ACC112 (cell line): ENCODE results near the gene AQP2.
"Not testable (repeated sequence)": the region's sequence is repeated elsewhere in the genome, so short reads cannot be mapped to it uniquely, and the experiment has no call there.

Experiments used
- H2AFZ ChIP-seq: fragments of 200-600 bp; sonication (generic); one replicate; pipeline ENCODE4 v1.6.0; 2017; ENCODE audit warnings: antibody characterized with exemption, low read length; ENCODE audit not compliant: unreplicated experiment
- H3K27ac ChIP-seq: fragments of 200-600 bp; sonication (generic); 2 replicates; pipeline ENCODE4 v1.5.1; 2014; ENCODE audit warnings: low read depth, mild to moderate bottlenecking, antibody characterized with exemption, low read length, moderate library complexity
- H3K27me3 ChIP-seq: fragments of 200-600 bp; sonication (generic); 2 replicates; pipeline ENCODE4 v1.6.1; 2014; ENCODE audit warnings: mild to moderate bottlenecking, antibody characterized with exemption, low read length, moderate library complexity, mixed read lengths; ENCODE audit not compliant: insufficient read depth
- H3K36me3 ChIP-seq: fragments of 200-600 bp; sonication (generic); 2 replicates; pipeline ENCODE4 v1.6.1; 2016; ENCODE audit warnings: mild to moderate bottlenecking, antibody characterized with exemption, low read length, moderate library complexity, mixed read lengths; ENCODE audit not compliant: insufficient read depth
- H3K4me1 ChIP-seq: fragments of 200-600 bp; sonication (generic); one replicate; pipeline ENCODE4 v1.6.1; 2016; ENCODE audit warnings: low read length, mixed read lengths; ENCODE audit not compliant: insufficient read depth, unreplicated experiment, control insufficient read depth
- H3K4me3 ChIP-seq: fragments of 200-600 bp; sonication (generic); 2 replicates; pipeline ENCODE4 v1.5.1; 2014; ENCODE audit warnings: mild to moderate bottlenecking, low read depth, low read length
- H3K79me2 ChIP-seq: fragments of 200-600 bp; sonication (generic); one replicate; pipeline ENCODE4 v1.6.0; 2016; ENCODE audit warnings: low read length; ENCODE audit not compliant: control insufficient read depth, unreplicated experiment, insufficient read depth

Gene AQP2

GRCh38 chr12:49983892-49984291, 33.4 kb downstream of the AQP2 start:
- Histone ChIP-seq H3K27ac (peak overlapping the region; percentile 49), H3K79me2 (no peaks in the 10 kb centered on the region), H3K27me3 (no peaks in the 10 kb centered on the region), H3K36me3 (peaks cover 4% of the 10 kb centered on the region; the same call in 1 of the 2 replicates), H3K4me3 (no peak overlapping the region), H2AFZ (peak overlapping the region; percentile 4), H3K4me1 (peaks cover 25% of the 10 kb centered on the region)

GRCh38 chr12:49984476-49985359, 34.2 kb downstream of the AQP2 start:
- H3K27ac ChIP-seq = peak overlapping the region; percentile 23
- no peaks in the 10 kb centered on the region for H3K79me2 ChIP-seq
- peaks cover 25% of the 10 kb centered on the region for H3K4me1 ChIP-seq
- peaks cover 9% of the 10 kb centered on the region; the same call in 1 of the 2 replicates for H3K36me3 ChIP-seq
- no peak overlapping the region for H3K4me3 ChIP-seq
- no peak overlapping the region for H2AFZ ChIP-seq
- H3K27me3 ChIP-seq = no peaks in the 10 kb centered on the region

- Histone ChIP-seq H3K4me3 (no peak overlapping the region), H3K27ac (no peak overlapping the region), H3K36me3 (peaks cover 12% of the 10 kb centered on the region; the same call in 1 of the 2 replicates), H2AFZ (no peak overlapping the region), H3K27me3 (no peaks in the 10 kb centered on the region), H3K79me2 (no peaks in the 10 kb centered on the region), H3K4me1 (peaks cover 34% of the 10 kb centered on the region)
Observed at GRCh38 chr12:49985981-49986380, 35.4 kb downstream of the AQP2 start.

- not testable (repeated sequence) for H3K27ac ChIP-seq, H2AFZ ChIP-seq, H3K79me2 ChIP-seq, H3K4me3 ChIP-seq, H3K27me3 ChIP-seq
- Histone ChIP-seq H3K4me1 (peaks cover 34% of the 10 kb centered on the region), H3K36me3 (peaks cover 12% of the 10 kb centered on the region; the same call in 1 of the 2 replicates)
Observed at GRCh38 chr12:49986476-49986875, 35.9 kb downstream of the AQP2 start.

GRCh38 chr12:49987625-49988303, 37.2 kb downstream of the AQP2 start:
- H3K27ac ChIP-seq = no peak overlapping the region
- peaks cover 20% of the 10 kb centered on the region; the same call in 1 of the 2 replicates for H3K36me3 ChIP-seq

GRCh38 chr12:49989400-49989799, 38.9 kb downstream of the AQP2 start:
- Histone ChIP-seq H3K4me1 (peaks cover 13% of the 10 kb centered on the region), H3K36me3 (peaks cover 27% of the 10 kb centered on the region)
- H3K27ac ChIP-seq, H3K4me3 ChIP-seq, H2AFZ ChIP-seq, H3K27me3 ChIP-seq, H3K79me2 ChIP-seq: not testable (repeated sequence)

More at GRCh38 chr12:49987625-49988303, 37.2 kb downstream of the AQP2 start:
- Histone ChIP-seq H3K4me3 (no peak overlapping the region), H3K4me1 (peaks cover 27% of the 10 kb centered on the region), H3K27me3 (no peaks in the 10 kb centered on the region), H2AFZ (no peak overlapping the region), H3K79me2 (no peaks in the 10 kb centered on the region)

- no peaks in the 10 kb centered on the region for H3K79me2 ChIP-seq
- H3K4me3 ChIP-seq = no peak overlapping the region
- H3K27me3 ChIP-seq = no peaks in the 10 kb centered on the region
- no peak overlapping the region for H2AFZ ChIP-seq
- H3K27ac ChIP-seq = peak overlapping the region; percentile 5; the same call in 1 of the 2 replicates
- H3K4me1 ChIP-seq = peaks cover 8% of the 10 kb centered on the region
- peaks cover 28% of the 10 kb centered on the region for H3K36me3 ChIP-seq
Observed at GRCh38 chr12:49990273-49990672, 39.7 kb downstream of the AQP2 start.

- peaks cover 33% of the 10 kb centered on the region for H3K36me3 ChIP-seq
- peaks cover 2% of the 10 kb centered on the region for H3K79me2 ChIP-seq
- H3K4me1 ChIP-seq = no peaks in the 10 kb centered on the region
- H3K27ac ChIP-seq = no peak overlapping the region
- no peak overlapping the region for H2AFZ ChIP-seq
- H3K4me3 ChIP-seq = no peak overlapping the region
- H3K27me3 ChIP-seq = no peaks in the 10 kb centered on the region
Observed at GRCh38 chr12:49998453-49998852, 47.9 kb downstream of the AQP2 start.

- H3K4me1 ChIP-seq = peaks cover 17% of the 10 kb centered on the region
- H3K79me2 ChIP-seq = peaks cover 39% of the 10 kb centered on the region
- no peaks in the 10 kb centered on the region for H3K27me3 ChIP-seq
- no peak overlapping the region for H3K27ac ChIP-seq
- H3K36me3 ChIP-seq = peaks cover 48% of the 10 kb centered on the region
- H2AFZ ChIP-seq = no peak overlapping the region
- no peak overlapping the region for H3K4me3 ChIP-seq
Observed at GRCh38 chr12:50003595-50003994, 53.1 kb downstream of the AQP2 start.

GRCh38 chr12:50004696-50005095, 54.2 kb downstream of the AQP2 start:
- H3K4me1 ChIP-seq = peaks cover 17% of the 10 kb centered on the region
- no peak overlapping the region for H2AFZ ChIP-seq
- no peak overlapping the region for H3K4me3 ChIP-seq
- H3K36me3 ChIP-seq = peaks cover 43% of the 10 kb centered on the region
- H3K27ac ChIP-seq = no peak overlapping the region
- no peaks in the 10 kb centered on the region for H3K27me3 ChIP-seq
- peaks cover 49% of the 10 kb centered on the region for H3K79me2 ChIP-seq
